H9 (cell line): ENCODE measurements around the gene TSPAN9. TPM values are rescaled to one million over a fixed set of nuclear protein-coding genes. Genes with fewer than 3 reads are reported as not detected.

Source experiments
- DNase-seq: peaks from one replicate; pipeline ENCODE4 v3.0.0-alpha.2; 2017
- H2AFZ ChIP-seq: one replicate; pipeline ENCODE4 v1.6.1; 2013; ENCODE audit warnings: mild to moderate bottlenecking, low read length, control low read depth, moderate library complexity
- H2AK5ac ChIP-seq: 2 replicates; pipeline ENCODE4 v1.6.1; 2013; ENCODE audit warnings: low read length, control low read depth, mixed read lengths; ENCODE audit not compliant: insufficient read length
- H2BK120ac ChIP-seq: one replicate; pipeline ENCODE4 v1.6.1; 2013; ENCODE audit warnings: low read depth, mild to moderate bottlenecking, low read length, control low read depth, inconsistent platforms; ENCODE audit not compliant: poor library complexity, severe bottlenecking
- H2BK12ac ChIP-seq: 2 replicates; pipeline ENCODE4 v1.6.1; 2013; ENCODE audit warnings: low read length, control low read depth, mixed read lengths, low read depth; ENCODE audit not compliant: insufficient read length
- H2BK15ac ChIP-seq: 2 replicates; pipeline ENCODE4 v1.6.1; 2013; ENCODE audit warnings: low read depth, low read length, control low read depth
- H2BK20ac ChIP-seq: one replicate; pipeline ENCODE4 v1.6.1; 2013; ENCODE audit warnings: low read depth, mild to moderate bottlenecking, low read length, control low read depth, inconsistent platforms; ENCODE audit not compliant: poor library complexity, severe bottlenecking
- H2BK5ac ChIP-seq: 2 replicates; pipeline ENCODE4 v1.6.1; 2013; ENCODE audit warnings: low read length, control low read depth, mixed read lengths; ENCODE audit not compliant: insufficient read length
- H3K14ac ChIP-seq: 2 replicates; pipeline ENCODE4 v1.6.1; 2013; ENCODE audit warnings: low read length, control low read depth; ENCODE audit not compliant: insufficient read depth
- H3K18ac ChIP-seq: 2 replicates; pipeline ENCODE4 v1.6.1; 2013; ENCODE audit warnings: low read depth, mild to moderate bottlenecking, mixed read lengths, low read length, control low read depth; ENCODE audit not compliant: insufficient read length
- H3K23ac ChIP-seq: 2 replicates; pipeline ENCODE4 v1.6.1; 2013; ENCODE audit warnings: low read length, control low read depth, mixed read lengths, low read depth; ENCODE audit not compliant: insufficient read length
- H3K23me2 ChIP-seq: 2 replicates; pipeline ENCODE4 v1.6.1; 2013; ENCODE audit warnings: low read depth, mild to moderate bottlenecking, mixed read lengths, low read length, control low read depth; ENCODE audit not compliant: insufficient read length, poor library complexity, severe bottlenecking
- H3K27ac ChIP-seq: 2 replicates; pipeline ENCODE4 v1.5.1; 2013; ENCODE audit warnings: low read length, control low read depth, mixed read lengths, low read depth; ENCODE audit not compliant: insufficient read length
- H3K27me3 ChIP-seq: 2 replicates; pipeline ENCODE4 v1.6.1; 2013; ENCODE audit warnings: low read length, control low read depth, inconsistent platforms; ENCODE audit not compliant: insufficient read depth
- H3K4ac ChIP-seq: 2 replicates; pipeline ENCODE4 v1.6.1; 2013; ENCODE audit warnings: low read depth, mild to moderate bottlenecking, control low read depth, inconsistent platforms, low read length, moderate library complexity
- H3K4me1 ChIP-seq: 2 replicates; pipeline ENCODE4 v1.6.1; 2013; ENCODE audit warnings: low read length, control low read depth, inconsistent platforms; ENCODE audit not compliant: insufficient read depth
- H3K4me2 ChIP-seq: 2 replicates; pipeline ENCODE4 v1.6.1; 2013; ENCODE audit warnings: low read length, control low read depth, mixed read lengths; ENCODE audit not compliant: insufficient read length, insufficient read depth
- H3K56ac ChIP-seq: 2 replicates; pipeline ENCODE4 v1.6.1; 2013; ENCODE audit warnings: low read depth, mild to moderate bottlenecking, mixed read lengths, low read length, control low read depth; ENCODE audit not compliant: insufficient read length
- H3K79me1 ChIP-seq: 2 replicates; pipeline ENCODE4 v1.6.1; 2013; ENCODE audit warnings: low read depth, mild to moderate bottlenecking, moderate library complexity, low read length, control low read depth, inconsistent platforms; ENCODE audit not compliant: insufficient read depth, poor library complexity, severe bottlenecking
- H3K79me2 ChIP-seq: 2 replicates; pipeline ENCODE4 v1.6.1; 2013; ENCODE audit warnings: low read length, control low read depth, inconsistent platforms; ENCODE audit not compliant: insufficient read depth
- H3K9ac ChIP-seq: 2 replicates; pipeline ENCODE4 v1.6.1; 2013; ENCODE audit warnings: low read length, control low read depth, mixed read lengths; ENCODE audit not compliant: insufficient read length; ENCODE audit errors: extremely low read depth
- H3K9me3 ChIP-seq: one replicate; pipeline ENCODE4 v1.6.1; 2013; ENCODE audit warnings: low read depth, low read length, inconsistent platforms; ENCODE audit not compliant: control insufficient read depth
- H3T11ph ChIP-seq: one replicate; pipeline ENCODE4 v1.6.1; 2013; ENCODE audit warnings: mild to moderate bottlenecking, low read length, control low read depth, inconsistent platforms
- H4K20me1 ChIP-seq: one replicate; pipeline ENCODE4 v1.6.1; 2013; ENCODE audit not compliant: control insufficient read depth, insufficient read length, insufficient read depth
- H4K5ac ChIP-seq: 2 replicates; pipeline ENCODE4 v1.6.1; 2013; ENCODE audit warnings: low read depth, mild to moderate bottlenecking, mixed read lengths, low read length, control low read depth; ENCODE audit not compliant: insufficient read length
- H4K8ac ChIP-seq: replicated peaks from 2 replicates; pipeline ENCODE4 v1.6.1; 2013; ENCODE audit warnings: low read length, control low read depth, mixed read lengths, low read depth; ENCODE audit not compliant: insufficient read length
- H4K91ac ChIP-seq: 2 replicates; pipeline ENCODE4 v1.6.1; 2013; ENCODE audit warnings: low read depth, mild to moderate bottlenecking, moderate library complexity, mixed read lengths, low read length, control low read depth; ENCODE audit not compliant: insufficient read length
- H3K27ac Mint-ChIP-seq, 3 experiments: 2 replicates in 2 of 3; 3 replicates in 1 of 3; pipeline ENCODE4 v1.8.0; 2020 to 2021; ENCODE audit warnings: mixed read lengths in 3 of 3, mild to moderate bottlenecking in 1 of 3, moderate library complexity in 1 of 3
- H3K27me3 Mint-ChIP-seq: 2 replicates; pipeline ENCODE4 v1.8.0; 2021; ENCODE audit warnings: low read depth, mild to moderate bottlenecking, moderate library complexity, mixed read lengths
- H3K36me3 Mint-ChIP-seq, 3 experiments: 2 replicates in 2 of 3; 3 replicates in 1 of 3; pipeline ENCODE4 v1.8.0; 2020 to 2021; ENCODE audit warnings: low read depth in 3 of 3, mixed read lengths in 3 of 3; ENCODE audit not compliant: insufficient read depth in 1 of 3
- H3K4me1 Mint-ChIP-seq, 2 experiments: 2 replicates each; pipeline ENCODE4 v1.8.0; 2020; ENCODE audit warnings: mixed read lengths in 2 of 2
- H3K4me3 Mint-ChIP-seq, 2 experiments: 2 replicates in 1 of 2; 3 replicates in 1 of 2; pipeline ENCODE4 v1.8.0; 2020 to 2021; ENCODE audit warnings: mild to moderate bottlenecking in 2 of 2, mixed read lengths in 2 of 2, moderate library complexity in 1 of 2
- H3K9me3 Mint-ChIP-seq, 2 experiments: 2 replicates in 1 of 2; 3 replicates in 1 of 2; pipeline ENCODE4 v1.8.0; 2020; ENCODE audit warnings: mild to moderate bottlenecking in 2 of 2, mixed read lengths in 2 of 2, moderate library complexity in 1 of 2
- WGBS: extraction: QIAGEN DNeasy Blood & Tissue Kit; methylation state at CpG from one replicate; pipeline ENCODE4 v1.1.7; 2013; ENCODE audit warnings: missing lambda C conversion rate, low lambda C conversion rate, mixed read lengths; ENCODE audit not compliant: insufficient read length; ENCODE audit errors: extremely low coverage; 5-methylcytosine and 5-hydroxymethylcytosine counted together
- total RNA-seq: library from RNA; stranded (reverse); gene quantifications from 2 replicates; pipeline ENCODE4 v1.2.1, GENCODE V29; 2021
- TF ChIP-seq, protein P1 (sequence below): fragments of 200-600 bp; sonication (generic); conservative IDR thresholded peaks from 3 replicates; pipeline ENCODE4 v1.8.0; 2021; ENCODE audit warnings: antibody characterized with exemption, mild to moderate bottlenecking

TSPAN9 gene
- total RNA-seq, 1 experiment from 2014 or later: 19.0 TPM

DNA sequence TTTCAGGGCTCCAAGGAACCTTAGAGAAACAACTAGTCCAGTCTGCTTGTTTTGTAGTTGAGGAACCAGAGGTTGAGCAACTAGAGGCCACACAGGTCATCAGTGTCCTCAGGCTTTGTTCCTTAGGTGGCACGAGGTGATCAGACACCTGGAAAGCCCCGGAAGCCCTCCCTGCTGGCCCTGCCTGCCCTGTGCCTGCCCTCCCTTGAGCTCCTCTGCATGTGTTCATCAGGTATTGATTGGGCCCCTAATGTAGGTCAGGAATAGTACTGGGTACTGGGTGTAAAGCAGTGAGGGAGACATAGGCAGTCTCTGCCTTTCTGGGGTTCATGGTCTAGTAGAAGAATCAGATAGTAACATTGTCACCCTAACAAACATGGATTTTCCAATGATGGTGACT is 114.3 kb downstream of the TSPAN9 start:
- Histone ChIP-seq H3K9me3 (no peaks in the 10 kb centered on the region), H3K27me3 (no peaks in the 10 kb centered on the region), H4K20me1 (no peaks in the 10 kb centered on the region), H3K4me1 (no peaks in the 10 kb centered on the region; the same call in 1 of the 2 replicates), H3K14ac (no peak overlapping the region; the same call in 1 of the 2 replicates), H3K4ac (no peak overlapping the region), H2BK5ac (no peak overlapping the region), H3K79me2 (no peaks in the 10 kb centered on the region), H4K8ac (no peak overlapping the region), H2BK20ac (no peak overlapping the region), H4K5ac (no peak overlapping the region), H3K79me1 (no peaks in the 10 kb centered on the region), H4K91ac (no peak overlapping the region), H2BK12ac (no peak overlapping the region), H3K18ac (no peak overlapping the region), H3K23me2 (no peaks in the 10 kb centered on the region), H3K4me2 (no peak overlapping the region), H2BK120ac (no peak overlapping the region), H2AFZ (no peak overlapping the region), H3K9ac (no peak overlapping the region), H3K27ac (no peak overlapping the region), H3K56ac (no peak overlapping the region), H3T11ph (no peak overlapping the region), H3K23ac (no peak overlapping the region), H2AK5ac (no peak overlapping the region), H2BK15ac (no peak overlapping the region)
- peaks cover 31 to 34% of the 10 kb centered on the region in 2 experiments for H3K4me1 Mint-ChIP-seq
- H3K9me3 Mint-ChIP-seq: no peaks in the 10 kb centered on the region
- TF ChIP-seq, protein P1, sequence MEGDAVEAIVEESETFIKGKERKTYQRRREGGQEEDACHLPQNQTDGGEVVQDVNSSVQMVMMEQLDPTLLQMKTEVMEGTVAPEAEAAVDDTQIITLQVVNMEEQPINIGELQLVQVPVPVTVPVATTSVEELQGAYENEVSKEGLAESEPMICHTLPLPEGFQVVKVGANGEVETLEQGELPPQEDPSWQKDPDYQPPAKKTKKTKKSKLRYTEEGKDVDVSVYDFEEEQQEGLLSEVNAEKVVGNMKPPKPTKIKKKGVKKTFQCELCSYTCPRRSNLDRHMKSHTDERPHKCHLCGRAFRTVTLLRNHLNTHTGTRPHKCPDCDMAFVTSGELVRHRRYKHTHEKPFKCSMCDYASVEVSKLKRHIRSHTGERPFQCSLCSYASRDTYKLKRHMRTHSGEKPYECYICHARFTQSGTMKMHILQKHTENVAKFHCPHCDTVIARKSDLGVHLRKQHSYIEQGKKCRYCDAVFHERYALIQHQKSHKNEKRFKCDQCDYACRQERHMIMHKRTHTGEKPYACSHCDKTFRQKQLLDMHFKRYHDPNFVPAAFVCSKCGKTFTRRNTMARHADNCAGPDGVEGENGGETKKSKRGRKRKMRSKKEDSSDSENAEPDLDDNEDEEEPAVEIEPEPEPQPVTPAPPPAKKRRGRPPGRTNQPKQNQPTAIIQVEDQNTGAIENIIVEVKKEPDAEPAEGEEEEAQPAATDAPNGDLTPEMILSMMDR: no peak
- H3K27ac Mint-ChIP-seq: no peak overlapping the region; a peak in 1 of 7 replicates
- H3K4me3 Mint-ChIP-seq: no peak overlapping the region
- WGBS: no CpG with 5 or more reads among the region's 2 CpGs
- DNase-seq: no peak
- H3K27me3 Mint-ChIP-seq: peaks cover 2% of the 10 kb centered on the region; the same call in 1 of the 2 replicates
- no peaks in the 10 kb centered on the region for H3K36me3 Mint-ChIP-seq
